MM.1S (cell line): ENCODE results near the gene C14orf119.

Experiments used
- DNase-seq: peaks from one replicate; pipeline ENCODE4 v3.0.0-alpha.2; 2015
- H2AFZ ChIP-seq: fragments of 300-600 bp; sonication (generic); 2 replicates; pipeline ENCODE4 v1.6.0; 2016; ENCODE audit warnings: antibody characterized with exemption, low read length
- H3F3A ChIP-seq: fragments of 300-600 bp; sonication (generic); 2 replicates; pipeline ENCODE4 v1.6.1; 2016; ENCODE audit warnings: mild to moderate bottlenecking, antibody characterized with exemption, low read length, moderate library complexity, mixed read lengths; ENCODE audit not compliant: insufficient read depth
- H3K27ac ChIP-seq: fragments of 300-600 bp; sonication (generic); 2 replicates; pipeline ENCODE4 v1.5.1; 2016; ENCODE audit warnings: mild to moderate bottlenecking, low read length
- H3K27me3 ChIP-seq: fragments of 300-600 bp; sonication (generic); replicated peaks from 2 replicates; pipeline ENCODE4 v1.6.0; 2016; ENCODE audit warnings: low read length; ENCODE audit not compliant: insufficient read depth
- H3K36me3 ChIP-seq: fragments of 300-600 bp; sonication (generic); replicated peaks from 2 replicates; pipeline ENCODE4 v1.6.1; 2016; ENCODE audit warnings: mild to moderate bottlenecking, low read length, mixed read lengths; ENCODE audit not compliant: insufficient read depth
- H3K4me1 ChIP-seq: fragments of 300-600 bp; sonication (generic); 2 replicates; pipeline ENCODE4 v1.6.1; 2016; ENCODE audit warnings: low read length, mixed read lengths
- H3K4me2 ChIP-seq: fragments of 300-600 bp; sonication (generic); 2 replicates; pipeline ENCODE4 v1.6.0; 2016; ENCODE audit warnings: low read depth, low read length
- H3K4me3 ChIP-seq: fragments of 300-600 bp; sonication (generic); 2 replicates; pipeline ENCODE4 v1.5.1; 2016; ENCODE audit warnings: low read length, mixed read lengths
- H3K79me2 ChIP-seq: fragments of 300-600 bp; sonication (generic); 2 replicates; pipeline ENCODE4 v1.6.1; 2016; ENCODE audit warnings: mixed run types, low read length, mixed read lengths
- H3K9ac ChIP-seq: fragments of 300-600 bp; sonication (generic); 2 replicates; pipeline ENCODE4 v1.6.1; 2016; ENCODE audit warnings: low read length, mixed read lengths
- H3K9me2 ChIP-seq: fragments of 300-600 bp; sonication (generic); replicated peaks from 2 replicates; pipeline ENCODE4 v1.6.1; 2016; ENCODE audit warnings: mild to moderate bottlenecking, low read length, mixed read lengths; ENCODE audit not compliant: insufficient read depth
- H3K9me3 ChIP-seq: fragments of 300-600 bp; sonication (generic); replicated peaks from 2 replicates; pipeline ENCODE4 v1.6.1; 2016; ENCODE audit warnings: mild to moderate bottlenecking, low read length, mixed read lengths; ENCODE audit not compliant: insufficient read depth
- H4K20me1 ChIP-seq: fragments of 300-600 bp; sonication (generic); 2 replicates; pipeline ENCODE4 v1.6.1; 2016; ENCODE audit warnings: mild to moderate bottlenecking, low read length, moderate library complexity, mixed read lengths; ENCODE audit not compliant: insufficient read depth
- EZH2 ChIP-seq: fragments of 300-600 bp; sonication (generic); optimal IDR thresholded peaks from 2 replicates; pipeline ENCODE3; 2017; ENCODE audit warnings: low read depth, mild to moderate bottlenecking, antibody characterized with exemption, low read length, mixed read lengths
- EZH2phosphoT487 ChIP-seq: fragments of 300-600 bp; sonication (generic); IDR thresholded peaks from 2 replicates; pipeline ENCODE4 v1.6.1; 2018; ENCODE audit warnings: antibody characterized with exemption, low read length
- TF ChIP-seq, protein P1 (sequence below): fragments of 300-600 bp; sonication (generic); IDR thresholded peaks from 2 replicates; pipeline ENCODE4 v1.5.1; 2016; ENCODE audit warnings: antibody characterized with exemption, low read length, mixed read lengths

The C14orf119 gene

DNA sequence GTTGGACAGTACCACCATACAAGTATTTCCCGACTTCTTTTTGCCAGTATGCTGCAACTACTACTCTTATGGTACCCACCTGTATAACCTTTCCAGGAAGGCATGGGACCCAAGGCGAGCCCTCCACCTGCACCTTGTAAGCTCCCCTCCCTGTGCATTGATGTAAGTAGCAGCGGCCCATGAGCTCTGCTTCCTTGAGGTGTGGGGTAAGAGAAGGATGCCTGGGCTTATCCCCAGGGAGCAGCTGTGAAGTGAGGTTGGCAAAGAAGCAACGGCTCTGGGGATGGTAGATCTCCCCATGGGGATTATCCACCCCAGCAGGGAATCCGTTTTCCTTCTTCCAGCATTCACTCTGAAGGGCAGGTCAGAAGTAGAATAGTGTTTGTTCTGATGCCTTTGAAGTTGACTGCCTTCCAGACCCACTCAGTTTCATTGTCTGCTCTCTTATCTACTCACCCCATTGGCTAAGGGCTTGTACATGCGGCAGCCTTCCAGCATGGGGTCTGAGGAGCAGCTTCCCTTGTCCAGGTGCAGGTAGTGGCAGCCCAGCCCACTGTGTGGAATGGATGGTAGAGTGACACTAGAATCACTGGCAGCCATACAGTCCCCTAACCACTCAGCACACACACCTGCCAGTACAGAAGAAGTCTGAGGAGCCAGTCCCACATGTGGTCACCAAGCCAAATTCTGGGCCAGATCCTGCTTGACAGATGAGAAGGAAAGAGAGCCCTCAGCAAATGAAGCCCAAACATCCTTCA lies 6.1 kb downstream of the C14orf119 start:
- Histone ChIP-seq H3K4me1 (peaks cover 3% of the 10 kb centered on the region), H3K9me3 (no peaks in the 10 kb centered on the region), H3K4me3 (no peak overlapping the region), H4K20me1 (no peaks in the 10 kb centered on the region), H3K27ac (no peak overlapping the region), H3F3A (no peaks in the 10 kb centered on the region), H3K9ac (no peak overlapping the region), H3K79me2 (peaks cover 22% of the 10 kb centered on the region), H3K4me2 (no peak overlapping the region), H3K36me3 (no peaks in the 10 kb centered on the region), H3K9me2 (no peaks in the 10 kb centered on the region), H2AFZ (no peak overlapping the region), H3K27me3 (no peaks in the 10 kb centered on the region)
- TF ChIP-seq EZH2, result no peak
- TF ChIP-seq, protein P1, sequence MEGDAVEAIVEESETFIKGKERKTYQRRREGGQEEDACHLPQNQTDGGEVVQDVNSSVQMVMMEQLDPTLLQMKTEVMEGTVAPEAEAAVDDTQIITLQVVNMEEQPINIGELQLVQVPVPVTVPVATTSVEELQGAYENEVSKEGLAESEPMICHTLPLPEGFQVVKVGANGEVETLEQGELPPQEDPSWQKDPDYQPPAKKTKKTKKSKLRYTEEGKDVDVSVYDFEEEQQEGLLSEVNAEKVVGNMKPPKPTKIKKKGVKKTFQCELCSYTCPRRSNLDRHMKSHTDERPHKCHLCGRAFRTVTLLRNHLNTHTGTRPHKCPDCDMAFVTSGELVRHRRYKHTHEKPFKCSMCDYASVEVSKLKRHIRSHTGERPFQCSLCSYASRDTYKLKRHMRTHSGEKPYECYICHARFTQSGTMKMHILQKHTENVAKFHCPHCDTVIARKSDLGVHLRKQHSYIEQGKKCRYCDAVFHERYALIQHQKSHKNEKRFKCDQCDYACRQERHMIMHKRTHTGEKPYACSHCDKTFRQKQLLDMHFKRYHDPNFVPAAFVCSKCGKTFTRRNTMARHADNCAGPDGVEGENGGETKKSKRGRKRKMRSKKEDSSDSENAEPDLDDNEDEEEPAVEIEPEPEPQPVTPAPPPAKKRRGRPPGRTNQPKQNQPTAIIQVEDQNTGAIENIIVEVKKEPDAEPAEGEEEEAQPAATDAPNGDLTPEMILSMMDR, result no peak
- no peak for TF ChIP-seq EZH2phosphoT487
- DNase-seq, result no peak

DNA sequence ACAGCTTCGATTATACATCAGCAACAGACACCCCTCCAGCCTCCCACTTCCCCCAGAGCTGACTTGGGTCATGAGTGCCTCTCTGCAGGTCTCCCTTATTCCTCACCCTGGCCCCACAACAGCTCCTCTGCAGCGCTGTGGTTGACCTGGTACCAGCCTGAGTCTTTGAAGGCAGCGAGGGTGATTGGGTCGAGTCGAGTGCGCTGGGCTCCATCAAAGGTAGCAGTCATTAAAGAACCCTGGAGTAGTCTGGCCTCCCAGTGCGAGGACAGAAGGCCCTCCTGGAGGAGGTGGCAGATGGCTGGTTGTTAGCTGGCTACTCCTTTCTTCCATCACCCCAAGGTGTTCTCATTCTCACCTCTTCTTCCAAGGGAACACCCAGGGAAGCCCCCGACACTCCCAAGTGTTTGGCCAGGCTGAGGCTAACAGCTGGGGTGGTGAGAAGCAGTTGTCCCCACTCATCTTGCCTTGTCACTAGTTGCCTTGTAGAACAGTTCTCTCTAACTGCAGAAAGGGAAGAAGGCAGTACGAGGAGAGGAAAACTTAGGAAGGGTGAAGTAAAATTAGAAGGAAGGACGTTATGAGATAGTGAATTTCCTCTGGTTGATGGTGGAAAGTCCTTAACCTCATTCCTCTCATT lies 6.8 kb downstream of the C14orf119 start:
- peaks cover 15% of the 10 kb centered on the region for H3K79me2 ChIP-seq
- H3K9ac ChIP-seq, result no peak overlapping the region
- no peak overlapping the region for H3K4me2 ChIP-seq
- H3K9me3 ChIP-seq, result no peaks in the 10 kb centered on the region
- no peak for DNase-seq
- H3K36me3 ChIP-seq, result no peaks in the 10 kb centered on the region
- no peak overlapping the region for H2AFZ ChIP-seq
- no peaks in the 10 kb centered on the region for H3K27me3 ChIP-seq
- no peak overlapping the region for H3K27ac ChIP-seq
- H4K20me1 ChIP-seq, result no peaks in the 10 kb centered on the region
- no peak overlapping the region for H3K4me3 ChIP-seq
- H3K4me1 ChIP-seq, result peaks cover 9% of the 10 kb centered on the region
- H3K9me2 ChIP-seq, result no peaks in the 10 kb centered on the region
- no peaks in the 10 kb centered on the region for H3F3A ChIP-seq
- TF ChIP-seq EZH2phosphoT487 (no peak), EZH2 (no peak)
- TF ChIP-seq, protein P1, result no peak

DNA sequence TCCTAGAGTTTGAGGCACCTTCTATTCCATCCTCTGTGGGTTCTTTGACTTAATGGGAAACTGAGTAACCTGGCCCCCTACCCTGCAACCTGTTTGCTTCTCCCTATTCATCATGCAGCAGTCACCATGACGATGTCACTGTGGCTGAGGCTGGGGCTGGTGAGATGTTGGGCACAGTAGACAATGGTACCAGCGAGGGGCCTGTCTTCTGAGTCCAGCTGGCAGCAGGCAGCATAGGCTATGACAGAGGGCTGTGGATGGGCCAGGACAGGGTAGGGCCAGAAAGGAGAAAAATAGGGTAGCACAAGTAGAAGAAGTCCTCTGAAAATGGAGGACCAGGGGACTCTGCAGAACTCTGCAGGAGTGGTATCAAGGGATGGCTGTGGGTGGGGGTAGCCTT lies 7.5 kb downstream of the C14orf119 start:
- H3K4me1 ChIP-seq, result peaks cover 9% of the 10 kb centered on the region
- no peaks in the 10 kb centered on the region for H3K9me3 ChIP-seq
- H3K9me2 ChIP-seq, result no peaks in the 10 kb centered on the region
- no peaks in the 10 kb centered on the region for H4K20me1 ChIP-seq
- TF ChIP-seq, protein P1, result no peak
- TF ChIP-seq EZH2 (no peak), EZH2phosphoT487 (no peak)
- H3K27me3 ChIP-seq, result no peaks in the 10 kb centered on the region
- H3K9ac ChIP-seq, result no peak overlapping the region
- no peaks in the 10 kb centered on the region for H3K36me3 ChIP-seq
- H3K4me3 ChIP-seq, result no peak overlapping the region
- H3K4me2 ChIP-seq, result no peak overlapping the region
- H2AFZ ChIP-seq, result no peak overlapping the region
- peaks cover 8% of the 10 kb centered on the region for H3K79me2 ChIP-seq
- DNase-seq, result no peak
- H3F3A ChIP-seq, result no peaks in the 10 kb centered on the region
- no peak overlapping the region for H3K27ac ChIP-seq
